HG03196 (cell line): ENCODE results near the gene TMX2.
"Not testable (repeated sequence)": the region's sequence is repeated elsewhere in the genome, so short reads cannot be mapped to it uniquely, and the experiment has no call there.

Experiments
- ATAC-seq: cut with Tn5 transposase; IDR thresholded peaks from one replicate; pipeline ENCODE4 v1.9.1; 2021; ENCODE audit not compliant: unreplicated experiment

TMX2 gene

DNA sequence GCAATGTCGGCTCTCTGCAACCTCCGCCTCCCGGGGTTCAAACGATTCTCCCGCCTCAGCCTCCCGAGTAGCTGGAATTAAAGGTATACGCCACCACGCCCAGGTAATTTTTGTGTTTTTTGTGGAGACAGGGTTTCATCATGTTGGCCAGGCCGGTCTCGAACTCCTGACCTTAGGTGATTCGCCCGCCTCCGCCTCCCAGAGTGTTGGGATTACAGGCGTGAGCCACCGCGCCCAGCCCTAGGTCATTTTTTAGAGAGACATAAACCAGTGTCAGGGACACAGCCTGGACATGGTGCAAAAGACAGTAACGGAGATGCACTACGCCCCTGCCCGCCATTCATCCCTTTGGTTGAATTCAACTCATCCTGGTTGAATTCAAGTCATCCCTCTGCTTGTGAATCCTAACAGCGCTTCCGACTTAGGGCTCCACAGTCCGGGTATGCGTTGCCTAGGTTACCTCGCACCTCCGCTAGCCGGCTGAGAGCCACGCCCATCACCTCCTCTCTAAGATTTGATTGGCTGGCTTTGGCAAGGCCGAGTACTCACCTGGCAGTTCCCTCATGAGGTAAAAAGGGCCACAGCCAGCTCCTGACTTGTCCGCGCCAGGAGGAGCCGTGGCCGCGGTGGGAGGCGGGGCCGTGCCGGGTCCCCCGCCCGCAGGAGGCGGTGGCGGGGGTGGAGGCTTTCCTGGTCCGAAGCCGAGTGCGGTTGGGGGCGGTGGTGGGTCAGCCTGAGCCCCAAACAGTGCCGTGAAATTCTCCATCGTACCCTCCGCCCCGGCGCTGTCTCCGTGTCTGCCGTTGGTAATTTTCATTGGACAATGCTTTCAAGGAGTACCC, 758 bp upstream of the TMX2 start, which contains the start of gene MED19:
Gene MED19 (minus strand): TSS at position 802 of the 842 bp plus-strand sequence. CDS start 36 bp downstream, at position 766.
- ATAC-seq: peak; percentile 42

DNA sequence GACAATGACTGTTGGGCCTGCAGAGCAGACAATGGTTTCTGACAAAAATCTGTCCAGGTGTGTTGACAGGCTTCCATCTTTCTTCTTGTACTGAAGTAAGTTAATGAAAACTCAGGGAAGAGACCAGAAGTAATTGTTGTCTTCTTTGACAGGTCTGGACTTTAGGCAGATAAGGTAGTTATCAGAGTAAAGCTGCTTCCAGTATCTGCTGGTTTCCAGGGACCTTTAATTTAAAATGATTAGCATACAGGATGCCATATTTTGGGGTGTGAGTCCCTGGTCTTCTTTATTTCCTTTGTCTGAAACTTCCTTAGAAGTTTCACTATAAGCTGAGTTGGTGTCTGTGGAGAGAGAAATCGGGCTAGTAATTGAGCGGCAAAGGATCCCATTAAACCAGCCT, 1.4 kb downstream of the TMX2 start:
- ATAC-seq: no peak

DNA sequence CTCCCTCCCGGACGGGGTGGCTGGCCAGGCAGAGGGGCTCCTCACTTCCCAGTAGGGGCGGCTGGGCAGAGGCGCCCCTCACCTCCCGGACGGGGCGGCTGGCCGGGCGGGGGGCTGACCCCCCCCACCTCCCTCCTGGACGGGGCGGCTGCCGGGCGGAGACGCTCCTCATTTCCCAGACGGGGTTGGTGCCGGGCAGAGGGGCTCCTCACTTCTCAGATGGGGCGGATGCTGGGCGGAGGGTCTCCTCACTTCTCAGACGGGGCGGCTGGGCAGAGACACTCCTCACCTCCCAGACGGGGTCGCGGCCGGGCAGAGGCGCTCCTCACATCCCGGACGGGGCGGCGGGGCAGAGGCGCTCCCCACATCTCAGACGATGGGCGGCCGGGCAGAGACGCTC, 4.3 kb downstream of the TMX2 start:
- ATAC-seq: not testable (repeated sequence)

DNA sequence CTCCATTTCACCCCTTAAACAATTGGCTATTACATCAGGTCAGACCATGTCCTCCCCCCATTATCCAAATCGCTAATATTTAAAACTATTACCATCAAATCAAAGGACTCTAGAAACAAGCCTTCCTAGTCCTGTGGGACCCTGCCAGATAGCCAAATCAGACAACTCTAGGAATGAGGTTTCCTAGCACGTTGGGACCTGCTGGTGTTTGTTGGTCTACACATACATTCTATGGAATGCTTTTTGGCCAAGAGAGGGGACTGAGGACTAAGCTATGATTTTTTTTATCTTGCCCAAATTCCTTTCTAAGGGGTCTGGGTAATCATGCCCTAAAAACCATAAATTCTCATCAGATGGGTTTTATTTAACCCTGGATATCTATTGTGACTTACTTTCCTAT, 14.8 kb downstream of the TMX2 start:
- no peak for ATAC-seq

DNA sequence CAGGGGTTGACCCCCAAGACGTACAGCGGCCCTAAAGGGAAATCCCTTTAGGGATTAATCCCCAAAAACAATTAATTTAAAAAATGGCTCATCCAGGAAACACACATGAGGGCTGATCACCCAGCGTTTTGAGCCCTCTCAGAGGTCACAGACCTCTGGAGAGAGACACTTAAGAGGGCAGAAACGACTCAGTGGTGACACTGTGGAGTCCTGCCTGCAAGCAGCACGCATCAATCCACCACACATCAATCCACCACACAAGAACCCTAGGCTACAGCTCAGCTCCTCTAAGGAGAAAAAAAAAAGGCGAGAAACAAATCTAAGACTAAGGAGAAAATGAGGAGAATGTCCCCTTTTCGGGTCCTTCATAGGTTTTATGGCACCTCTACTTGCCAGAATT, 16.4 kb downstream of the TMX2 start:
- no peak for ATAC-seq

DNA sequence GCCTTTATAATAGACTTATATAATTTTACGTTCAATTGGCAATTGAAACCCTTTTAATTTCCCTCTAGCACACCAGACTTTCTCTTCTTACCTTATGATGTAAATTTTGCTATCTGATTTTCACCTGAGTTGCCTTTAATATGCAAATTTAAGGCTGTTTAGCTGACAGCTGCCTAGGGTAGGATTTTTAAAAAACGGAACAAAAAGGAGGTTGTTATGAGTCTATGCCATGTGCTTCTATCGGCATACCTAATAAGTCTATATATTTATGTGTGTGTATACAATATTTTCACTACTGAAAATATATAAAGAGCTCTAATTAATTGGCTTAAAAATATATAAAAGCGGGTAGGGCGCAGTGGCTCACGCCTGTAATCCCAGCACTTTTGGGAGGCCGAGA, 17.1 kb downstream of the TMX2 start:
- ATAC-seq: no peak

DNA sequence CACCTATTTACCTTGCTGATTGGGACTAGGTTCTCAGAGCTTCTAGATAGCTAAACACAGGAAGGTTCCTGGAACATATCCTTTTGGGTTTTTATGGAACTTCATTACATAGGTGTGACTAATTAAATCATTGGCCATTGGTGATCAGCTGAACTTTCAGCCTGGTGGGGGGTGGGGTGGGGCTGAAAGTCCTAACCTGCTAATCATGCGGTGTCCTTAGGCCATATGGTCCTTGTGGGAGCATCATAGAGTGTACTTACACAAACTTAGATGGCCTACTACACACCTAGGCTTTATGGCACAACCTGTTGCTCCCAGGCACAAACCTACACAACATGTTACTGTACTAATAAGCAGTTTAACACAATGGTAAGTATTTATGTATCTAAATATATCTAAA, 20.3 kb downstream of the TMX2 start:
- ATAC-seq: no peak

DNA sequence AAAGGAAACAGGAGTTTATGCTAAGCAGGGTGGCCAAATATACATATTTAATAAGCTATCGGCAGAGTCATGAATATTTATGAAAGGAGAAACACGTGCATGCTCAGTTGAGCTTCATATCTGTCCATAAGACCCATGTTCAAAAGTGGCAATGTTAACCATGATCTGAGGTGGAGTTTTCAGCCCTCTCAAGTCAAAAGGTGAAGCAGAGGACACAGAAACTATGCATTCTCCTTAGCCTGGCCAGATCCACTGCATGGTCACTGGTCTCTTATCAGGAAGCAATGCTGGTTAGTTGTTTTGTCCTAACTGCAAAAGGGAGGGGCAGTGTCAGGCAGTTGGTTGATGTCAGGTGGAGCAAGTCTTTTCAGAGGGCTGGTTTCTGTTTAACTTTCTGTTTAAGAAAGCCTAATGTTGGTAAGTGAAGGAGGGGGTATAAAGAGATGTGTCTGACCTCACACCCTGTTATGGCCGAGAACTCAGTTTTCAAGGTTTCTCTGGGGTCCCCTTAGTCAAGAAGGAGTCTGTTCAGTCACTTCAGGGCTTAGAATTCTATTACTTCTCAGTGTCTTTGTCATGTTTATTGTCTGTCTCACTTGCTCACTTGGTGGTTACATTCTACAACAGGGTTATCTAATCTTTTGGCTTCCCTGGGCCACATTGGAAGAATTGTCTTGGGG, 23.4 kb downstream of the TMX2 start:
- ATAC-seq: no peak

DNA sequence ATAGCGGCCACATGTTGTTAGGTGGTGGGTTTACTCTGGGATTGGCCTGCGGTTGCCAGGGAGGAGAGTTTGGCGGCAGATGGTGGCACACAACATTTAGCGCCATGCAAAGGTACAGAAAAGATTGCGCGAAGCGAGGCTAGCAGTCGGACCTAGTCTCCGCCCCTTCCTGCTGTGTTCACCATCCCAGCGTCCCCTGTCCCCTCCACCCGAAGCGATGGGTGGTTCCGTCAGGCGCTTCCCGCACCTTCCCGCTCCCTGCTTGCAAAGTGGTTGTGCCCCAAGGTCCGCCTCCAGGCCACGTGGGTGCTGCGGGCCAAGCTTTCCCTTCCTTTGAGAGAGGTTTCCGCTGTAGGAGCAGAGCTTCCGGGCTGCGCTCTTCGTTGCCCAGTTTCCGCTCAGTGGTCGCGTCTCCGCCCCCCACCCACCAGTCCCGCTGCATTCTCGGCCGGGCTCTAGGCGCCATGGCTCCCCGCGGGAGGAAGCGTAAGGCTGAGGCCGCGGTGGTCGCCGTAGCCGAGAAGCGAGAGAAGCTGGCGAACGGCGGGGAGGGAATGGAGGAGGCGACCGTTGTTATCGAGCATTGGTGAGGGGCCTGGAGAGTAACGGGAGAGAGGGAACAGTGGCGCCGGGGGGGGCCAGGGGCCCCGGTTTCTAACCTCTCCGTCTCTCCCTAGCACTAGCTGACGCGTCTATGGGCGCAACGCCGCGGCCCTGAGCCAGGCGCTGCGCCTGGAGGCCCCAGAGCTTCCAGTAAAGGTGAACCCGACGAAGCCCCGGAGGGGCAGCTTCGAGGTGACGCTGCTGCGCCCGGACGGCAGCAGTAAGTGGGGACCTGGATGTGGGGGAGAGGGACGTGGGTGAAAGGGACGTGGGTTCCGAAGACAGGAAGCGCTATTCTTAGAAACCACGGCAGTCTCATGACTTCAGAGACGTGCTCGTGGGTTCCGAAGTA, 29.0 kb downstream of the TMX2 start, which contains the start of gene SELENOH:
Gene SELENOH (plus strand): TSS at position 360 of the 955 bp plus-strand sequence. CDS start 105 bp downstream, at position 465.
- peak; percentile 86 for ATAC-seq

DNA sequence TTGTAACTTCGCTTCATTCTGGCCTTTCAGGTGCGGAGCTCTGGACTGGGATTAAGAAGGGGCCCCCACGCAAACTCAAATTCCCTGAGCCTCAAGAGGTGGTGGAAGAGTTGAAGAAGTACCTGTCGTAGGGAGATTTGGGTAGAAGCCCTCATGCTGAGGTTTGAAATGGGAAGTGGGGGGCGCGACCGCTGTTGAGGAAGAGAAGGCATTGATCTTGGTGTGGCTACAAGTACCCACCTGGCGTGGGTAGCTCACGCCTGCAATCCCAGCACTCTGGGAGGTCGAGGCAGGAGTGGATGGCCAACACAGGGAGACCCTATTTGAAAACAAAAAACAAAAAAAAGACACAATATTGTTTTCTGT, 29.7 kb downstream of the TMX2 start:
- no peak for ATAC-seq

DNA sequence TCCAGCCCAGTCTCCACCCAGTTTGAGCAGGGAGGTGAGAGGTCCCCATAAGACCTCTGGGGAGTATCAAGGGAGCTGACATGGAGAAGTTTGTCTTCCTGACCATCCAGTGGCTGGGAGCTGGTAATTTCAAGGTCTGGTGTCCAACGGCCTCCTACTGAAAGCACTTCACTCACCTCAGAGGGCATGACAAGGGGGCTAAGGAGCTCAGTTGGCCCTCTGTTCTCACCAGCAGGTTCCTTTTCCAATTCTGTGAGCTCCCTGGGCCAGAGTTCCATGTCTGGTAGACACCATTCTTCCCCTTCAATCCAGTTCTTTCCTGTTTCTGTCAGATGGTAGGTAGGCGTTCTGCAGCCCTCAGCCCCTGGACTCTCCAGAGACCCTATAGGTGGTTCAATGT, 32.0 kb downstream of the TMX2 start:
- no peak for ATAC-seq

DNA sequence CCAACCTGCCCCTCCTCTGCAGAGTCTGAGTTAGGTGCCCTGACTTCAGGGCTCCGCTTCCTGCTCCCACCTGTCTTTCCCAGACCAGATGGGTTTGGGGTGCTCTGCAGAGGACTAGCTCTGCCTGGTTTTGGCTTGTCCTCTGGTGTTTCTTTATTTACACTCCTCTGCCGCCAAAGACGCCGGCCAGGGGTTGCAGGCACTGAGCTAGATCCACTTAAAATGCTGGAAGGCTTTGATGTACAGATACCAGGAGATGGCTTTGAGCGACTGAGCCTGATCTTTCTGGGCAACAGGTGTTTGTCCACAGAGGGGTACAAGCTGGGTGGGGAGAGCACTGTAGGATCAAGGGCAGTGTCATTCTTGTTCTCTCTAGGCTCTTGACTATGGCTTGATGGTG, 32.8 kb downstream of the TMX2 start:
- no peak for ATAC-seq

DNA sequence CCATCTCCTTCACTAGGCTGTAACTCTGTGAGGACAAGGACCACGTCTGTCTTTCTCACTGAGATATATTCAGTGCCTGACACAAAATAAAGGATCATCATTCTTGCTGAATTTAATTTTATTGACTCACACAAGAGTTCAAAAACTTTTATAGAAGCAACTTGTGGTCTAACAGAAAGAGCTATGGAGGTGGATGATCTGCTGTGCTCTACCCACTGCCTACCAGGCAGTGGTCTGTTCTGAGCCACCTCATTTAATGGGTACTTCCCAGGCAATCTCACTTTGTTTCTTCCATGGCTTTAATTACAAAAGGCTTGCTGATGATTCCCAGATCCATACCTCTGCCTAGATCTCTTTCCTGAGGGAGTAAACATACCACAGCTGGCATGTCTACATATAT, 34.5 kb downstream of the TMX2 start:
- ATAC-seq: no peak

DNA sequence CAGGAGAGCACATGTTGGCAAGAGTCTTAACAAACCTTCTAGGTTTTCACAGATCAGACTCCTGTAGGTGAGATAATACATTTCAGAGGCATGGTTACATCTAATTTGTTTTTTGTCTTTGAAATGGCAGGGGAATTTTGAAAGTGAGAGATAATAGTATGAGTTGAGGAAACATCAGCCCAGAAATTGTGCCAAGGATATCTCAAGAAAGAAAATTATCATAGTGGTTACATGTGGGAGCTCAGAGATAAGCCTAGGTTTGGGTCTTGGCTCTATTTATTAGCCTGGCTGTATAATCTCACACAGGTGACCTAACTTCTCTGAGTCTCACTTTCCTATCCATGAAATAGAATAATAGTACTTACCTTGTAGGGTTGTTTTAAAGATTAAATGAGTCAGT, 38.8 kb downstream of the TMX2 start:
- no peak for ATAC-seq

DNA sequence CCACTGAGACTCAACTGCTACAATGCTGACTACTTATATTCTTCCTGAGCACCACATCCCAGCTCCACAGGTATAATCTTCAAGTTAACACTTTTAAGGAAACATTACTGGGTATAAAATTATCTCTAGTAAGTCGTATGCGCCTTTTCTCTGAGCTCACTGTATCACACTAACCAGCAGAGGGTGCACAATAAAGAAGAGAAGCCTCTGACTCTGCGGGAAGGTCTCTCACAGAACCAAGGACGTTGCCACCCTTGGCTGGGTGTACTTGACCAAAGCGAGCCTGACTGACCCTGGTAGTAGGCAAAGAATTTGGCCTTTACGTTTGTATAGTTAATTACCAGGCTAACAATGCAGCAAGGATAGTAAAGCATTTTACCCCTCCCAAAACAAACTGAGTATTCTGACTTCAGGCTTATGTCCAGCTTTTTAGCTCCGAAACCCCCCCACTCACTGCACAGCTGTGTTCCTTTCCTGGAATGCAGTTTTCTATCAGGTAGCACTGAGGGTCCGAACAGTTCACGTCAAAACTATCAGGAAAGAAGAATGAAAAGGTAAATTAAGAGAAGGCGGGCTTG, 39.4 kb downstream of the TMX2 start, which contains the start of gene BTBD18:
Gene BTBD18 (minus strand): TSS at position 144 of the 578 bp plus-strand sequence. CDS start 631 bp downstream, outside the sequence.
- no peak for ATAC-seq

DNA sequence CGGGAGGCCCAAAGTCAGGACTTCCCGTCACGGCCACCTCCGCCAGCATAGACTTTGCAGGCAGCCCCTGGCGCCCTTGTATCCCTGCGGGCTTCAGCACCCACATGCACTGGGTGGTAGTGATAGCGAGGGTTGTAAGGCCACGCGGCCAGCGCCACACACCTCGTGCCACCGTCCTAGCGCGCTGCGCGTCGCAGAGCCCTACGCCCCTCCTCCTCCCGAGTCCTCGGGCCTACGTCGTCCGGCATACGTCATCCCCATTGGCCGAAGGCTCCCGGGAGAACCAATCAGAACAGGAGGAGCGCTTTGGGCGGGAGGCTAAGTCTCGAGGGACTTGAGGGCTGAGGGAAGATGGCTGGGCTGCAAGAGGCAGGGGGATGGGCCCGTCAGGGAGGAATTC, 40.6 kb downstream of the TMX2 start:
- no peak for ATAC-seq

DNA sequence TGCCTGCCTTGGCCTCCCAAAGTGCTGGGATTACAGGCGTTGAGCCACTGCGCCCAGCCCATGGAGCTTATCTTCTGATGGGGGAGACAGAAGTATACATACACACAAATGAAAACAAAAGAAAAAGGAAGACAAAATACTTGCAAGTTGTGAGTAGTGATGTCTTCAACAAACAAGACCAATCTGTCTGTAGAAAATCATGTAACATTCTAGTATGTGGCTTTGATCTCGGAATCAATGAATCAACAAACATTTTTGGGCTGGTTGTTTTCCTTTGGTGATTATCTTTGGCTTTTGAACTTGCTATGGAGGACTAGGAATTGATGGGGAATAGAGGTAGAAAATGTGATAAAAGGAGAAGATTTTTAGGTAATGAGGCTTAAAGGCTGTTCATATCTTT, 45.8 kb downstream of the TMX2 start:
- ATAC-seq: no peak

DNA sequence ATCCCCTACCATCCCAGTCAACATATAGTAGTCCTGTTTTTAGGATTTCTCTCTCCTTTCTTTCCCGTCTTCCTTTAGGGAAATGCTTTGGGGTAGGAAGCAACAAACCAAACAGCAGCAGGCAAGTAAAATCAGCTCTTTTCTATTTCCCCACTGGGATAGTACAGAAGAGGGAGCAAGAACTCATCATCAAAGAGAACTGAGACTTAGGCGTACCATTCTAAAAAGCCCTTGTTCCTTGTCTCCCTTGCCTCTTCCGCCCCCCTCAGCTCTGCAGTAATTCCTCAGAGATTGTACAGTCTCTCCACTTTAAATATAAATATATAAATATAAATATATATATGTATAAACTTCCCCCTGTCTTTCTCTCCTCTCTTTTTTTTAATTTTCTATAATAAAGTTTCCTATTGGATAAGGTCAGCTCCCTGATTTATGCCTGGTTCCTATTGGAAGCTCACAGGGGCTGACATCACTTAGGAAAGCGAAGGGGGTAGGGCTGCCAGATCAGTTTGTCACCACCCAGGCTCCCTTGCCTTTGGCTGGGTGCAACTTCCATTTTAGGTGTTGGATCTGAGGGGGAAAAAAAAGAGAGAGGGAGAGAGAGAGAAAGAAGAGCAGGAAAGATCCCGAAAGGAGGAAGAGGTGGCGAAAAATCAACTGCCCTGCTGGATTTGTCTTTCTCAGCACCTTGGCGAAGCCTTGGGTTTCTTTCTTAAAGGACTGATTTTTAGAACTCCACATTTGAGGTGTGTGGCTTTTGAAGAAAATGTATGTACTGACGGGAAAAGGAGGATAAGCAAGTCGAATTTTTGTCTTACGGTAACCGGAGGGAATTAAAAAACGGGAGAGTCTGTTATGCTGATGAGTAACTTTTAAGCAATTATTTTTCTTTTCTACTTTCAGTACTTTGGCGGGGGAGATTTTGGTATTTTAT, 49.2 kb downstream of the TMX2 start, which contains the start of gene CTNND1:
Gene CTNND1 (plus strand): TSS at position 502 of the 934 bp plus-strand sequence. CDS start 29,677 bp downstream, outside the sequence.
- ATAC-seq: peak; percentile 94

DNA sequence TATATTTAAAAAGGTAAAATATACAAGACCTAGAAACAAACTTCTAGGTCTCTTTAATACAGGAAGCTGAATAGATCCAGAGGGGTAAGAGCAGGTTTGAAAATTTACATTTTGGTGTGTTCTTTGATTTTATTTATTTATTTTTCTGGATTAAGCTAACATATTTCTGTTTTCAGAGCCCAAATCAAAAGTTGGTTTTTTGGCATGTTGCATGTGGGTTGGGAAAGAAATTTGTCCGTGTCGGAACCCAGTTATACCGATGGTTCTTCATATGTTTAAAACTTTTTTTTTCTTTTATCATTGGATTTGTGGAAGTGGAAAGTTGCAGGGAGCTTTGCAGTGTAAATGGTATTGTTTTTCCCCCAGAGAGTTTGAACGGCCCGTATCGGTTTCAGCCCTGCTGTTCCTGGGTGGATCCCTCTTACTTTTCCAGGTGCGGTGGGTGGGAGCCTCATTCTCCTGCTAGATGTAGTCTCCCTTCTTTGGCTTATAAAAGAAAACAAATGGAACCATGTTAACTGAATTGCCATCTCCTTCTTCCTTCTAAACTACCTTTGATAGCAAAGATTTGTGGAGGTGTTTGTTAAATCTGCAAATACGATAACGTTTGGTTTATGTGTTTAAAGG, 50.0 kb downstream of the TMX2 start:
- no peak for ATAC-seq
